Activated CD4-positive, CD25-positive, alpha-beta regulatory T cell treated with anti-CD3 and anti-CD28 coated beads, Interleukin-2, amount 50 U/mL, for 72 hours (primary cell): ENCODE results near the gene ALX4.

Experiments used
- DNase-seq: peaks from one replicate; pipeline ENCODE4 v3.0.0; 2021

Gene ALX4

GRCh38 chr11:44267006-44267749 is 42.8 kb downstream of the ALX4 start:
- no peak for DNase-seq

GRCh38 chr11:44266056-44266780 is 43.7 kb downstream of the ALX4 start:
- DNase-seq = no peak

- no peak for DNase-seq
Observed at GRCh38 chr11:44264761-44265160, 45.2 kb downstream of the ALX4 start.

GRCh38 chr11:44264438-44264749 is 45.5 kb downstream of the ALX4 start:
- DNase-seq = no peak

- no peak for DNase-seq
Observed at GRCh38 chr11:44263738-44264437, 46.1 kb downstream of the ALX4 start.

GRCh38 chr11:44261800-44262591 is 47.9 kb downstream of the ALX4 start:
- DNase-seq = no peak

- DNase-seq = no peak
Observed at GRCh38 chr11:44260081-44260480, 49.9 kb downstream of the ALX4 start.

GRCh38 chr11:44258839-44259420 is 51.0 kb downstream of the ALX4 start:
- no peak for DNase-seq

- no peak for DNase-seq
Observed at GRCh38 chr11:44258190-44258489, 51.8 kb downstream of the ALX4 start.

GRCh38 chr11:44257338-44258189 is 52.4 kb downstream of the ALX4 start:
- DNase-seq = no peak

- no peak for DNase-seq
Observed at GRCh38 chr11:44256673-44257291, 53.2 kb downstream of the ALX4 start.

GRCh38 chr11:44255406-44256071 is 54.4 kb downstream of the ALX4 start:
- no peak for DNase-seq

GRCh38 chr11:44252999-44253602 is 56.8 kb downstream of the ALX4 start:
- DNase-seq = no peak

- DNase-seq = no peak
Observed at GRCh38 chr11:44250421-44250820, 59.5 kb downstream of the ALX4 start.

GRCh38 chr11:44248109-44248508 is 61.8 kb downstream of the ALX4 start:
- no peak for DNase-seq

GRCh38 chr11:44247508-44247907 is 62.4 kb downstream of the ALX4 start:
- DNase-seq = no peak

GRCh38 chr11:44246726-44247125 is 63.2 kb downstream of the ALX4 start:
- DNase-seq = no peak

- no peak for DNase-seq
Observed at GRCh38 chr11:44244639-44245310, 65.2 kb downstream of the ALX4 start.

- no peak for DNase-seq
Observed at GRCh38 chr11:44243595-44244343, 66.2 kb downstream of the ALX4 start.
